Astrocyte (in vitro differentiated cells and primary cell): Measurements from ENCODE around the gene ZNF132.

ENCODE experiments used
- EZH2 ChIP-seq: IDR thresholded peaks from 2 replicates; pipeline ENCODE4 v1.6.1; 2012; ENCODE audit warnings: mild to moderate bottlenecking, low read length, inconsistent platforms; ENCODE audit not compliant: insufficient read depth
- TF ChIP-seq, protein P1 (sequence below): IDR thresholded peaks from 2 replicates; pipeline ENCODE4 v1.5.1; 2011; ENCODE audit warnings: low read depth, mild to moderate bottlenecking, inconsistent platforms, low read length, moderate library complexity; ENCODE audit not compliant: insufficient read depth

DNA sequence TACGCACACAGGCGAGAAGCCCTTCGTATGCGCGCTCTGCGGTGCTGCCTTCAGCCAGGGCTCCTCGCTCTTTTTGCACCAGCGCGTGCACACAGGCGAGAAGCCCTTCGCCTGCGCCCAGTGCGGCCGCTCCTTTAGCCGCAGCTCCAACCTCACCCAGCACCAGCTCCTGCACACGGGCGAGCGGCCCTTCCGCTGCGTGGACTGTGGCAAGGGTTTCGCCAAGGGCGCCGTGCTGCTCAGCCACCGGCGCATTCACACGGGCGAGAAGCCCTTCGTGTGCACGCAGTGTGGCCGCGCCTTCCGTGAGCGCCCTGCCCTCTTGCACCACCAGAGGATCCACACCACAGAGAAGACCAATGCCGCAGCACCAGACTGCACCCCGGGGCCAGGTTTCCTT lies 16.2 kb upstream of the ZNF132 start:
- TF ChIP-seq, protein P1, sequence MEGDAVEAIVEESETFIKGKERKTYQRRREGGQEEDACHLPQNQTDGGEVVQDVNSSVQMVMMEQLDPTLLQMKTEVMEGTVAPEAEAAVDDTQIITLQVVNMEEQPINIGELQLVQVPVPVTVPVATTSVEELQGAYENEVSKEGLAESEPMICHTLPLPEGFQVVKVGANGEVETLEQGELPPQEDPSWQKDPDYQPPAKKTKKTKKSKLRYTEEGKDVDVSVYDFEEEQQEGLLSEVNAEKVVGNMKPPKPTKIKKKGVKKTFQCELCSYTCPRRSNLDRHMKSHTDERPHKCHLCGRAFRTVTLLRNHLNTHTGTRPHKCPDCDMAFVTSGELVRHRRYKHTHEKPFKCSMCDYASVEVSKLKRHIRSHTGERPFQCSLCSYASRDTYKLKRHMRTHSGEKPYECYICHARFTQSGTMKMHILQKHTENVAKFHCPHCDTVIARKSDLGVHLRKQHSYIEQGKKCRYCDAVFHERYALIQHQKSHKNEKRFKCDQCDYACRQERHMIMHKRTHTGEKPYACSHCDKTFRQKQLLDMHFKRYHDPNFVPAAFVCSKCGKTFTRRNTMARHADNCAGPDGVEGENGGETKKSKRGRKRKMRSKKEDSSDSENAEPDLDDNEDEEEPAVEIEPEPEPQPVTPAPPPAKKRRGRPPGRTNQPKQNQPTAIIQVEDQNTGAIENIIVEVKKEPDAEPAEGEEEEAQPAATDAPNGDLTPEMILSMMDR: no peak
- no peak for TF ChIP-seq EZH2
